Osteoblast (primary cell): ENCODE results near the gene TIGIT. TPM values are rescaled to one million over a fixed set of nuclear protein-coding genes. Genes with fewer than 3 reads are reported as not detected.

ENCODE experiments used
- DNase-seq: peaks from one replicate; pipeline ENCODE4 v3.0.0; 2011; ENCODE audit warnings: low spot score, mixed read lengths; ENCODE audit not compliant: insufficient read length; ENCODE audit errors: missing footprints
- H2AFZ ChIP-seq: 2 replicates; pipeline ENCODE4 v1.6.0; 2011; ENCODE audit warnings: mild to moderate bottlenecking, low read length
- H3K27ac ChIP-seq: 2 replicates; pipeline ENCODE4 v1.5.1; 2011; ENCODE audit warnings: mild to moderate bottlenecking, low read depth, low read length, moderate library complexity
- H3K27me3 ChIP-seq: 2 replicates; pipeline ENCODE4 v1.6.0; 2012; ENCODE audit warnings: mild to moderate bottlenecking, control low read depth, inconsistent platforms, low read length, moderate library complexity; ENCODE audit not compliant: insufficient read depth
- H3K36me3 ChIP-seq: 2 replicates; pipeline ENCODE4 v1.5.1; 2011; ENCODE audit warnings: mild to moderate bottlenecking, low read length, control low read depth, moderate library complexity; ENCODE audit not compliant: insufficient read depth
- H3K4me1 ChIP-seq: 2 replicates; pipeline ENCODE4 v1.5.1; 2011; ENCODE audit warnings: mild to moderate bottlenecking, low read length, control low read depth, moderate library complexity; ENCODE audit not compliant: insufficient read depth
- H3K4me2 ChIP-seq: 2 replicates; pipeline ENCODE4 v1.6.0; 2011; ENCODE audit warnings: mild to moderate bottlenecking, low read length; ENCODE audit not compliant: insufficient read depth
- H3K4me3 ChIP-seq: fragments of 200-600 bp; sonication (generic); 3 replicates; pipeline ENCODE4 v1.5.1; 2012; ENCODE audit warnings: mild to moderate bottlenecking, low read length, inconsistent platforms; ENCODE audit not compliant: insufficient read depth
- H3K79me2 ChIP-seq: 2 replicates; pipeline ENCODE4 v1.6.0; 2012; ENCODE audit warnings: mild to moderate bottlenecking, low read length, control low read depth, inconsistent platforms; ENCODE audit not compliant: insufficient read depth
- H3K9me3 ChIP-seq: 2 replicates; pipeline ENCODE4 v1.5.1; 2011; ENCODE audit warnings: low read depth, low read length, control low read depth
- H4K20me1 ChIP-seq: 2 replicates; pipeline ENCODE4 v1.6.0; 2012; ENCODE audit warnings: mild to moderate bottlenecking, low read length, control low read depth; ENCODE audit not compliant: insufficient read depth
- CTCF ChIP-seq: IDR thresholded peaks from 2 replicates; pipeline ENCODE4 v1.5.1; 2011; ENCODE audit warnings: mild to moderate bottlenecking, low read depth, low read length, moderate library complexity; ENCODE audit errors: extremely low read depth
- total RNA-seq: library from RNA; depleted of rRNA; stranded (reverse); fragments of >200 nt; gene quantifications from 2 replicates; pipeline ENCODE4 v1.2.3, GENCODE V29; 2012

TIGIT gene
- total RNA-seq, 1 donor, result not detected

DNA sequence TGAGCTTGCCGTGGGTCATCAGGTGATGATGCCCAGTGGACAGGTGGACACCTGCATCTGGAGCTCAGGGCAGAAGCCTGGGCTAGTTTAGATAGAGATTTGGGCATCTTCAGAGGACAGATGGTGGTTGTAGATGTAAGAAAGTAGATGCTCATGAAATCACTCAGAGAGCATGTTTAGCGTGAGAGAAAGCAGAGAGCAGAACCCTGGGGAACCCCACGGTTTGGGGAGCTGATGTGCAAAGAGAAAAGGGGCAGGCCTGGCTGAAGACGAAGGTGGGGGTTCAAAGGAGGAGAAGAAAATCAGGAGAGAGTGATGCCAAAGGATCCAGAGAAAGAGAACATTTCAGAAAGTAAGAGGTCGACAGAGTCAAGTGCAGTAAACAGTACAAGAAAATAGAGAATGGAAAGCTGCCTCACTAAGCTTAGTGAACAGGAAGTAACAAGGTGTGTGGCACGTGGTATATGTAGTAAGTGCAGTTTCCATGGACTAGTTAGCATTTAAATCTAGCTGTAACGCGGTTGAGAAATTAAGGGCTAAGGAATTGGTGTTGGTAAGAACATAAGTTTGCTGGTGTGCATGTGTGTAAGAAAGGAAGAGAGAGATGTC is 13.5 kb downstream of the TIGIT start:
- TF ChIP-seq CTCF, result no peak
- H3K9me3 ChIP-seq, result no peaks in the 10 kb centered on the region
- H3K27ac ChIP-seq, result no peak overlapping the region
- no peaks in the 10 kb centered on the region for H3K4me1 ChIP-seq
- no peaks in the 10 kb centered on the region for H4K20me1 ChIP-seq
- DNase-seq, result no peak
- no peaks in the 10 kb centered on the region for H3K36me3 ChIP-seq
- no peak overlapping the region for H3K4me2 ChIP-seq
- peaks cover 12% of the 10 kb centered on the region for H3K27me3 ChIP-seq
- no peak overlapping the region for H2AFZ ChIP-seq
- no peak overlapping the region for H3K4me3 ChIP-seq
- H3K79me2 ChIP-seq, result no peaks in the 10 kb centered on the region

DNA sequence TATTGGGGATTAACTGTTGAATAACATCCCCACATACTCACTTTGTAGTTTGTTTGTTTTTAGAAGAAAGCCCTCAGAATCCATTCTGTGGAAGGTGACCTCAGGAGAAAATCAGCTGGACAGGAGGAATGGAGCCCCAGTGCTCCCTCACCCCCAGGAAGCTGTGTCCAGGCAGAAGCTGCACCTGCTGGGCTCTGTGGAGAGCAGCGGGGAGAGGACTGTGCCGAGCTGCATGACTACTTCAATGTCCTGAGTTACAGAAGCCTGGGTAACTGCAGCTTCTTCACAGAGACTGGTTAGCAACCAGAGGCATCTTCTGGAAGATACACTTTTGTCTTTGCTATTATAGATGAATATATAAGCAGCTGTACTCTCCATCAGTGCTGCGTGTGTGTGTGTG is 14.0 kb downstream of the TIGIT start:
- Histone ChIP-seq H3K4me3 (no peak overlapping the region), H3K36me3 (no peaks in the 10 kb centered on the region), H3K9me3 (no peaks in the 10 kb centered on the region), H2AFZ (no peak overlapping the region), H4K20me1 (no peaks in the 10 kb centered on the region), H3K27me3 (peaks cover 10% of the 10 kb centered on the region), H3K4me1 (no peaks in the 10 kb centered on the region), H3K79me2 (no peaks in the 10 kb centered on the region), H3K27ac (no peak overlapping the region), H3K4me2 (no peak overlapping the region)
- TF ChIP-seq CTCF, result no peak
- DNase-seq, result no peak

DNA sequence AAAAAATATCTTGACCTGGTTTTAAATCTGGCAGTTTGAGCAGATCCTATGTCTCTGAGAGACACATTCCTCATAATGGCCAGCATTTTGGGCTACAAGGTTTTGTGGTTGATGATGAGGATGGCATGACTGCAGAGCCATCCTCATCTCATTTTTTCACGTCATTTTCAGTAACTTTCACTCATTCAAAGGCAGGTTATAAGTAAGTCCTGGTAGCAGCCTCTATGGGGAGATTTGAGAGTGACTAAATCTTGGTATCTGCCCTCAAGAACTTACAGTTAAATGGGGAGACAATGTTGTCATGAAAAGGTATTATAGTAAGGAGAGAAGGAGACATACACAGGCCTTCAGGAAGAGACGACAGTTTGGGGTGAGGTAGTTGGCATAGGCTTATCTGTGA is 14.5 kb downstream of the TIGIT start:
- Histone ChIP-seq H2AFZ (no peak overlapping the region), H3K4me1 (no peaks in the 10 kb centered on the region), H3K27ac (no peak overlapping the region), H3K4me2 (no peak overlapping the region), H4K20me1 (no peaks in the 10 kb centered on the region), H3K4me3 (no peak overlapping the region), H3K27me3 (peaks cover 9% of the 10 kb centered on the region), H3K36me3 (no peaks in the 10 kb centered on the region), H3K79me2 (no peaks in the 10 kb centered on the region), H3K9me3 (no peaks in the 10 kb centered on the region)
- DNase-seq, result no peak
- TF ChIP-seq CTCF, result no peak

GRCh38 chr3:114308830-114309229 is 15.0 kb downstream of the TIGIT start:
- Histone ChIP-seq H3K27ac (no peak overlapping the region), H3K36me3 (no peaks in the 10 kb centered on the region), H2AFZ (no peak overlapping the region), H4K20me1 (no peaks in the 10 kb centered on the region), H3K4me1 (no peaks in the 10 kb centered on the region), H3K4me3 (no peak overlapping the region), H3K79me2 (no peaks in the 10 kb centered on the region), H3K9me3 (no peaks in the 10 kb centered on the region), H3K4me2 (no peak overlapping the region), H3K27me3 (peaks cover 9% of the 10 kb centered on the region)
- no peak for DNase-seq
- TF ChIP-seq CTCF, result no peak
